ENCODE data around the gene GOPC.

DNA sequence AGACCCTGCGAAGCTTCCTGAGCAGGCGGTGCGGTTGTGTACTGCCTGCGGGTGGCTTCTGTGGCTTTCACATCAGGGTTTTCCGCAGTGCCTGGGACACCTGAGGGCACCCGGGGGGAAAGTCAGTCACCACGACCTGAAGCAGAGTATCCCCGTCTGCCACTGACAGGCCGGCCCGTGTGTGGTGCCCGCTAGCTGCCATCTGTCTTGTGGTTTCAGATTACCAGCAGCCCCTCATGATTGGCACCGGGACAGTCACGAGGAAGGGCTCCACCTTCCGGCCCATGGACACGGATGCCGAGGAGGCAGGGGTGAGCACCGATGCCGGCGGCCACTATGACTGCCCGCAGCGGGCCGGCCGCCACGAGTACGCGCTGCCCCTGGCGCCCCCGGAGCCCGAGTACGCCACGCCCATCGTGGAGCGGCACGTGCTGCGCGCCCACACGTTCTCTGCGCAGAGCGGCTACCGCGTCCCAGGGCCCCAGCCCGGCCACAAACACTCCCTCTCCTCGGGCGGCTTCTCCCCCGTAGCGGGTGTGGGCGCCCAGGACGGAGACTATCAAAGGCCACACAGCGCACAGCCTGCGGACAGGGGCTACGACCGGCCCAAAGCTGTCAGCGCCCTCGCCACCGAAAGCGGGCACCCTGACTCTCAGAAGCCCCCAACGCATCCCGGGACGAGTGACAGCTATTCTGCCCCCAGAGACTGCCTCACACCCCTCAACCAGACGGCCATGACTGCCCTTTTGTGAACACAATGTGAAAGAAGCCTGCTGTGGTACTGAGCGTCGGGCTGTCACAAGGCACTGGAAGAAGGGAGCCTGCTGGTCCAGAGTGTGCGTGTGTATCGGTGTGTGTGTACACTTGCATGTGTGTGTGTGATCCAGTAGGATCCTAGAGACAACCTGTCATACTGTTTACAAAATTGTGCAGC, 54.4 kb downstream of the GOPC start:
- TF ChIP-seq, protein P1, sequence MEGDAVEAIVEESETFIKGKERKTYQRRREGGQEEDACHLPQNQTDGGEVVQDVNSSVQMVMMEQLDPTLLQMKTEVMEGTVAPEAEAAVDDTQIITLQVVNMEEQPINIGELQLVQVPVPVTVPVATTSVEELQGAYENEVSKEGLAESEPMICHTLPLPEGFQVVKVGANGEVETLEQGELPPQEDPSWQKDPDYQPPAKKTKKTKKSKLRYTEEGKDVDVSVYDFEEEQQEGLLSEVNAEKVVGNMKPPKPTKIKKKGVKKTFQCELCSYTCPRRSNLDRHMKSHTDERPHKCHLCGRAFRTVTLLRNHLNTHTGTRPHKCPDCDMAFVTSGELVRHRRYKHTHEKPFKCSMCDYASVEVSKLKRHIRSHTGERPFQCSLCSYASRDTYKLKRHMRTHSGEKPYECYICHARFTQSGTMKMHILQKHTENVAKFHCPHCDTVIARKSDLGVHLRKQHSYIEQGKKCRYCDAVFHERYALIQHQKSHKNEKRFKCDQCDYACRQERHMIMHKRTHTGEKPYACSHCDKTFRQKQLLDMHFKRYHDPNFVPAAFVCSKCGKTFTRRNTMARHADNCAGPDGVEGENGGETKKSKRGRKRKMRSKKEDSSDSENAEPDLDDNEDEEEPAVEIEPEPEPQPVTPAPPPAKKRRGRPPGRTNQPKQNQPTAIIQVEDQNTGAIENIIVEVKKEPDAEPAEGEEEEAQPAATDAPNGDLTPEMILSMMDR (IDR thresholded peaks at IDR 0.05; ENCODE audit: low read depth, low read length, poor library complexity, severe bottlenecking) = no peak
- no peak for TF ChIP-seq EZH2phosphoT487 (IDR thresholded peaks at IDR 0.05; ENCODE audit: borderline replicate concordance, low read length)
